Measurements from ENCODE around the gene GPR162.
A peak's percentile ranks its signal among the peaks of the same experiment; 100 is the strongest.

GRCh38 chr12:6827982-6828780 lies 6.6 kb downstream of the GPR162 start, which contains the start of gene P3H3:
- no peak for TF ChIP-seq CTCF (conservative IDR thresholded peaks at IDR 0.05)
- TF ChIP-seq EZH2 (IDR thresholded peaks at IDR 0.05; ENCODE audit: low read depth) = peak; percentile 91

All from PC-9 (cell line).